ENCODE data around the gene FTCD. TPM values are rescaled to one million over a fixed set of nuclear protein-coding genes. Genes with fewer than 3 reads are reported as not detected.

The FTCD gene
- total and polyA plus RNA-seq, 10 of the 15 experiments (the other 5 are each of a cell fraction or from before 2014, with no cell fraction given): 0.27 to 0.28 TPM; not detected in 8

DNA sequence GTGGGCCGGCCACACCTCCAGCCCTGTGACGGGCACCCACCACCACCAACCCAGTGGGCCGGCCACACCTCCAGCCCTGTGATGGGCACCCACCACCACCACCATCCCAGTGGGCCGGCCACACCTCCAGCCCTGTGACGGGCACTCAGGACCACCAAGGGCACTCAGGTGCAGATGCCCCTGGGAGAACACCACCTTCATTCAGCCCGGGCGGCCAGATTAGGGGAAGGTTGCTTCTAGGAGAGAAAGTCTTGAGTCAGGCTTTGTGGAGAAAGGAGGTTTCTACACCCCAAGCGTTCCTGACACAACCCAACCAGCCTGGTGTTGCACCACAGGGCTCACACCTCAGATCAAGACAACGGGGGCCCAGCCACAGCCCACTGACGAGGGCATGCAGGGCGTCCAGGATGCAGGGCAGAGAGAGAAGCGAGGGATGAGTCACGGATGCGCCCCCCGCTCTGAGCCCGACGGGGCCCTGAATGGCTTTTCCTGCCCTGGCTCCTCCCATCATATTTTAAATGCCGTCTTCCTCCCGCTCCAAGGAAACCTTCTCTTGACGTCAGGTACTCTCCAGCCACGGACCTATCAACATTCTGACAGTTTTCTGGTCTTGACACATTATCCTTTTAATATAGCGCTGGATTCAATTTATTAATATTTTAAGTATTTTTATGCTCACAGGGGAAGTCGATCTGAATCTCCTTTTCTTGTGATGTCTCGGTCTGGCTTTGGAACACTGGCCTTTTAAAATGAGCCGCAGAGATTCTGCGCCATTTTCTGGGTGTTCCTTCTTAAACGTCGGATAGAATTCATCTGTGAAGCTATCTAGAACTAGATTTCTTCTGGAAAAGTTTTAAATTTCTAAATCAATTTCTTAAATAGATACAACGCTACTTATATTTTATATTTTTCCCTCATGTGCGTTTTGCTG, 29.5 kb upstream of the FTCD start:
- Histone ChIP-seq H3K9me3 (replicated peaks; ENCODE audit: control insufficient read depth, insufficient read depth, low read length) (no peaks in the 10 kb centered on the region), H3K27ac (ENCODE audit: control insufficient read depth, insufficient read depth) (0 out of 2 replicates have a peak overlapping the region, but pooled peaks have one; percentile 10), H3K4me2 (ENCODE audit: control insufficient read depth, insufficient read depth) (peak overlapping the region; percentile 89), H2AFZ (ENCODE audit: control insufficient read depth, low read depth, low read length) (peak overlapping the region; percentile 85), H3K4me3 (peak overlapping the region; percentile 71), H3K9ac (ENCODE audit: control insufficient read depth, insufficient read depth, low read length) (peak overlapping the region; percentile 28; the same call in 1 of the 2 replicates), H3K4me1 (ENCODE audit: control insufficient read depth, insufficient read depth, low read length) (no peaks in the 10 kb centered on the region; the same call in 1 of the 2 replicates), H3K36me3 (ENCODE audit: control insufficient read depth in 2 of 2, insufficient read depth in 2 of 2, low read length in 1 of 2) (peaks cover 0 to 4% of the 10 kb centered on the region in 2 experiments; a peak in 2 of 4 replicates), H3K27me3 (replicated peaks in 1 of 2; ENCODE audit: control insufficient read depth in 2 of 2, insufficient read depth in 2 of 2, low read length in 1 of 2) (no peaks in the 10 kb centered on the region), H3K79me2 (ENCODE audit: control insufficient read depth, insufficient read depth, low read length) (no peaks in the 10 kb centered on the region), H4K20me1 (ENCODE audit: control insufficient read depth, insufficient read depth) (no peaks in the 10 kb centered on the region)
- DNase-seq (ENCODE audit: low read depth, low spot score): peak; percentile 63
- SMC1A ChIA-PET (ENCODE audit: uncharacterized antibody, unreplicated experiment): no interaction called here
- RAD21 ChIA-PET (ENCODE audit: unreplicated experiment): no interaction called here
- intact Hi-C loops (cut with micrococcal nuclease; ENCODE audit: unreplicated experiment): no loop called here
- WGBS (ENCODE audit: insufficient coverage, insufficient replicate concordance, low lambda C conversion rate, missing lambda C conversion rate): 4% methylated on average over 30 of the region's 30 CpGs
- in situ Hi-C loops (cut with MboI): no loop called here
- CTCF ChIA-PET: no interaction called here
- FAIRE-seq: no peak
- POLR2A ChIA-PET: interaction anchor here (0.6 kb wide), 1 partner anchor 43 kb away, joined by 3 read pairs; no protein-coding TSS in a partner anchor
- no TSS peak for BruUV-seq (replicated peaks)
- peak; percentile 81 for ATAC-seq
- TF ChIP-seq, protein P1, sequence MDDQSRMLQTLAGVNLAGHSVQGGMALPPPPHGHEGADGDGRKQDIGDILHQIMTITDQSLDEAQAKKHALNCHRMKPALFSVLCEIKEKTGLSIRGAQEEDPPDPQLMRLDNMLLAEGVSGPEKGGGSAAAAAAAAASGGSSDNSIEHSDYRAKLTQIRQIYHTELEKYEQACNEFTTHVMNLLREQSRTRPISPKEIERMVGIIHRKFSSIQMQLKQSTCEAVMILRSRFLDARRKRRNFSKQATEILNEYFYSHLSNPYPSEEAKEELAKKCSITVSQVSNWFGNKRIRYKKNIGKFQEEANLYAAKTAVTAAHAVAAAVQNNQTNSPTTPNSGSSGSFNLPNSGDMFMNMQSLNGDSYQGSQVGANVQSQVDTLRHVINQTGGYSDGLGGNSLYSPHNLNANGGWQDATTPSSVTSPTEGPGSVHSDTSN (IDR thresholded peaks at IDR 0.05; ENCODE audit: insufficient replicate concordance, low read depth, low read length): no peak
- TF ChIP-seq YY1 (IDR thresholded peaks at IDR 0.05; ENCODE audit: low read depth, low read length) (no peak), JUNB (IDR thresholded peaks at IDR 0.05) (no peak), POLR2A (IDR thresholded peaks at IDR 0.05; ENCODE audit: low read depth, low read length) (peak; percentile 44; the same call in 1 of the 2 replicates), SMC3 (IDR thresholded peaks at IDR 0.05; ENCODE audit: borderline replicate concordance, low read length) (no peak), ASH2L (IDR thresholded peaks at IDR 0.05; ENCODE audit: borderline replicate concordance, low read depth) (no peak), WRNIP1 (IDR thresholded peaks at IDR 0.05; ENCODE audit: borderline replicate concordance, low read depth, low read length) (no peak), RELA (IDR thresholded peaks at IDR 0.05; ENCODE audit: borderline replicate concordance, partially characterized antibody) (no peak), SUPT20H (IDR thresholded peaks at IDR 0.05; ENCODE audit: borderline replicate concordance, control insufficient read depth, low read depth, low read length) (no peak)
- TF ChIP-seq, protein P2, sequence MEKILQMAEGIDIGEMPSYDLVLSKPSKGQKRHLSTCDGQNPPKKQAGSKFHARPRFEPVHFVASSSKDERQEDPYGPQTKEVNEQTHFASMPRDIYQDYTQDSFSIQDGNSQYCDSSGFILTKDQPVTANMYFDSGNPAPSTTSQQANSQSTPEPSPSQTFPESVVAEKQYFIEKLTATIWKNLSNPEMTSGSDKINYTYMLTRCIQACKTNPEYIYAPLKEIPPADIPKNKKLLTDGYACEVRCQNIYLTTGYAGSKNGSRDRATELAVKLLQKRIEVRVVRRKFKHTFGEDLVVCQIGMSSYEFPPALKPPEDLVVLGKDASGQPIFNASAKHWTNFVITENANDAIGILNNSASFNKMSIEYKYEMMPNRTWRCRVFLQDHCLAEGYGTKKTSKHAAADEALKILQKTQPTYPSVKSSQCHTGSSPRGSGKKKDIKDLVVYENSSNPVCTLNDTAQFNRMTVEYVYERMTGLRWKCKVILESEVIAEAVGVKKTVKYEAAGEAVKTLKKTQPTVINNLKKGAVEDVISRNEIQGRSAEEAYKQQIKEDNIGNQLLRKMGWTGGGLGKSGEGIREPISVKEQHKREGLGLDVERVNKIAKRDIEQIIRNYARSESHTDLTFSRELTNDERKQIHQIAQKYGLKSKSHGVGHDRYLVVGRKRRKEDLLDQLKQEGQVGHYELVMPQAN (conservative IDR thresholded peaks at IDR 0.05): peak; percentile 70
- TF ChIP-seq, protein P3, sequence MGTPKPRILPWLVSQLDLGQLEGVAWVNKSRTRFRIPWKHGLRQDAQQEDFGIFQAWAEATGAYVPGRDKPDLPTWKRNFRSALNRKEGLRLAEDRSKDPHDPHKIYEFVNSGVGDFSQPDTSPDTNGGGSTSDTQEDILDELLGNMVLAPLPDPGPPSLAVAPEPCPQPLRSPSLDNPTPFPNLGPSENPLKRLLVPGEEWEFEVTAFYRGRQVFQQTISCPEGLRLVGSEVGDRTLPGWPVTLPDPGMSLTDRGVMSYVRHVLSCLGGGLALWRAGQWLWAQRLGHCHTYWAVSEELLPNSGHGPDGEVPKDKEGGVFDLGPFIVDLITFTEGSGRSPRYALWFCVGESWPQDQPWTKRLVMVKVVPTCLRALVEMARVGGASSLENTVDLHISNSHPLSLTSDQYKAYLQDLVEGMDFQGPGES (IDR thresholded peaks at IDR 0.05): no peak
- TF ChIP-seq, protein P4, sequence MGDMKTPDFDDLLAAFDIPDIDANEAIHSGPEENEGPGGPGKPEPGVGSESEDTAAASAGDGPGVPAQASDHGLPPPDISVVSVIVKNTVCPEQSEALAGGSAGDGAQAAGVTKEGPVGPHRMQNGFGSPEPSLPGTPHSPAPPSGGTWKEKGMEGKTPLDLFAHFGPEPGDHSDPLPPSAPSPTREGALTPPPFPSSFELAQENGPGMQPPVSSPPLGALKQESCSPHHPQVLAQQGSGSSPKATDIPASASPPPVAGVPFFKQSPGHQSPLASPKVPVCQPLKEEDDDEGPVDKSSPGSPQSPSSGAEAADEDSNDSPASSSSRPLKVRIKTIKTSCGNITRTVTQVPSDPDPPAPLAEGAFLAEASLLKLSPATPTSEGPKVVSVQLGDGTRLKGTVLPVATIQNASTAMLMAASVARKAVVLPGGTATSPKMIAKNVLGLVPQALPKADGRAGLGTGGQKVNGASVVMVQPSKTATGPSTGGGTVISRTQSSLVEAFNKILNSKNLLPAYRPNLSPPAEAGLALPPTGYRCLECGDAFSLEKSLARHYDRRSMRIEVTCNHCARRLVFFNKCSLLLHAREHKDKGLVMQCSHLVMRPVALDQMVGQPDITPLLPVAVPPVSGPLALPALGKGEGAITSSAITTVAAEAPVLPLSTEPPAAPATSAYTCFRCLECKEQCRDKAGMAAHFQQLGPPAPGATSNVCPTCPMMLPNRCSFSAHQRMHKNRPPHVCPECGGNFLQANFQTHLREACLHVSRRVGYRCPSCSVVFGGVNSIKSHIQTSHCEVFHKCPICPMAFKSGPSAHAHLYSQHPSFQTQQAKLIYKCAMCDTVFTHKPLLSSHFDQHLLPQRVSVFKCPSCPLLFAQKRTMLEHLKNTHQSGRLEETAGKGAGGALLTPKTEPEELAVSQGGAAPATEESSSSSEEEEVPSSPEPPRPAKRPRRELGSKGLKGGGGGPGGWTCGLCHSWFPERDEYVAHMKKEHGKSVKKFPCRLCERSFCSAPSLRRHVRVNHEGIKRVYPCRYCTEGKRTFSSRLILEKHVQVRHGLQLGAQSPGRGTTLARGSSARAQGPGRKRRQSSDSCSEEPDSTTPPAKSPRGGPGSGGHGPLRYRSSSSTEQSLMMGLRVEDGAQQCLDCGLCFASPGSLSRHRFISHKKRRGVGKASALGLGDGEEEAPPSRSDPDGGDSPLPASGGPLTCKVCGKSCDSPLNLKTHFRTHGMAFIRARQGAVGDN (IDR thresholded peaks at IDR 0.05): no peak

Data from GM12878 (cell line).